GM21360 (cell line): ENCODE measurements around the gene MUC5B.
"Not testable (repeated sequence)": the region's sequence is repeated elsewhere in the genome, so short reads cannot be mapped to it uniquely, and the experiment has no call there.

Experiments used
- ATAC-seq: cut with Tn5 transposase; IDR thresholded peaks from one replicate; pipeline ENCODE4 v1.9.1; 2021; ENCODE audit warnings: mild to moderate bottlenecking, moderate library complexity; ENCODE audit not compliant: unreplicated experiment

MUC5B gene

DNA sequence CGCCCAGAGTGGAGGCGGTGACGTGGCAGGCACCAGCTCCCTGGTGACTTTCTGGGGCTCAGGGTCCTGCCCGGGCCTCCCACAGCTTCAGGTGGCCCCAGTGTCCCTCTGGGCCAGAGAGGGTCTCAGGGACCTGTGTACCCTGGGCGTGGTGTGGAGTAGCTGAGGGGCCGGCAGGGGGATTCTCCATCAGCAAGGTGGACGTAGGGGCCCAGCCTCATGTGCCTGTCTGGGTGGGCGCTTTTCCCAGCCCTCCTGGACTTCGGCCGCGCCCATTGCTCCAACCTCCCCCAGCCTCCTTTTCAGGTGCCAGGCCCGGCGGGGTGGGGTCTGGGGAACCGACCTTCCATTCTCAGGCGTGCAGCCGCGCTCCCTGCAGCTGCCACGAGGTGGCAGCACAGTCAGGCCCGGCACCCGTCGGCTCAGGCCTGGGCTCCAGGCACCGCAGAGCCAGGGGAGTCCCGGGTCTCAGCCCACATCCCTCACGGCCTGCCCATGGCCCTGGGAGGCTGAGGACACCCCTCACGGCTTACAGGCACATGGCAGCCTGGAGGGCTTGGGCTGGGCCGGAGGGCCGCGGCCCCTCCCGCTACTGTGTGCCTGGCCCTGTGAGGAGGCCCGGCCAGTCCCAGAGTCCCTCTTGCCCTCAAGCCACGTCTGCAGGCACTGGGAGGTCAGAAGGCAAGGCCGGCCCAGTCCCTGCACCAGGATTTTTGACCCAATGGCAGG is 19.9 kb upstream of the MUC5B start:
- no peak for ATAC-seq

DNA sequence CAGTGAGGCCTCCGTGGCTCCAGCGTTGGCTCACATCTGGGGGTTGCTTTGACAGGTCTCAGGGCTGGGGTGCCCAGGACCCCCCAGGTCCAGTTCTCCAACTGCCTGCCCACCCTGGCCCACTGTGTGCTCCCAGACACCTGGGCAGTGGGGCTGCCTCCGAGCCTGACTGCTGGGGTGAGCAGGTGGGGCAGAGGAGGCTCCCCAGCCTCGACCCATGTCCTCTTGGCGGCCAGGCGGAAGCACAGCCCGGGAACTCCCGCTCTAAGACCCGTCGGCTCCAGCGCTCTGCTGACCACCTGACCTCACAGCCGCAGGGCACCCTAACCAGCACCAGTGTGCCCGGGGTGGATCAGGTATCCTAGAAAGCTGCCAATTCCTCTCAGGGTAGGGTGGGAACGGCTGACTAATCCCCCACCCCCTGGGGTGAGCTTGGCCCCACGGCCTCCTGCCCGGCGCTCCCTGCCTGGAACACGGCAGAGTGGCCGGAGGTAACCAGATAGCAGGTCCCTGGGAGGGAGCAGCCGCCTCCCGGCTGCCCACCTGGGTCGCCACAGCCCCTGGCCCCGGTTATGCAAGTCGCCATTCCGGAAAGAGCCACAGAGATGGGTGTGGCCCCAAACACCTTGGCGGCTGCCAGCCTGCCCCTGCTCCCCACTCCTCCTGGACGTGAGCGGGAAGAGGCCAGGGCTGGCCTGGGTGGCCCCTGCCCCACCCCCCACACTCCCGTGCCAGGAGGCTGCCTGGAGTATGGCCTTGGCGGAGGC is 19.2 kb upstream of the MUC5B start:
- ATAC-seq: no peak

DNA sequence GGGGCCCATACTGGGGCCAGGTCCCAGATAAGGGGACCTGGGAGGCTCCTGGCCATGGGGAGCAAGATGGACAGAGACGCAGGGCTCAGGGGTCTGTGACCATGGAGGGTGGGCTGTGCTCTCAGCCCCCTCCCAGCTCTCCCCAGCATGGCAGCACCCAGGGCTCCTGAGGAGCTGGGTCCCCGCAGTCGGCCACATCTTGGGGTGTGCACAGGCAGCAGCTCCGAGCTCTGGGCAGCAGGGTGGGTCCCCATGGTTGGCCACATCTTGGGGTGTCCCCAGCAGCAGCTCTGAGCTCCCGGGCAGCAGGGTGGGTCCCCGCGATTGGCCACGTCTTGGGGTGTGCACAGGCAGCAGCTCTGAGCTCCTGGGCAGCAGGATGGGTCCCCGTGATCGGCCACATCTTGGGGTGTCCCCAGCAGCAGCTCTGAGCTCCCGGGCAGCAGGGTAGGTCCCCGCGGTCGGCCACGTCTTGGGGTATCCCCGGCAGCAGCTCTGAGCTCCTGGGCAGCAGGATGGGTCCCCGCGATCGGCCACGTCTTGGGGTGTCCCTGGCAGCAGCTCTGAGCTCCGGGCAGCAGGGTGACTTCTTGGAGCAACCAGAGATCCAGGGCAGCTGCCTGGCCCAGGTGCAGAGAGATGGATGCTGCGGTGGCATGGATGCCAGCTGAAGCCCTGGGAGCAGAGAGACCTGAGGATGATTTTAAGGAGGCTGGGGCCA is 18.3 kb upstream of the MUC5B start:
- no peak for ATAC-seq

DNA sequence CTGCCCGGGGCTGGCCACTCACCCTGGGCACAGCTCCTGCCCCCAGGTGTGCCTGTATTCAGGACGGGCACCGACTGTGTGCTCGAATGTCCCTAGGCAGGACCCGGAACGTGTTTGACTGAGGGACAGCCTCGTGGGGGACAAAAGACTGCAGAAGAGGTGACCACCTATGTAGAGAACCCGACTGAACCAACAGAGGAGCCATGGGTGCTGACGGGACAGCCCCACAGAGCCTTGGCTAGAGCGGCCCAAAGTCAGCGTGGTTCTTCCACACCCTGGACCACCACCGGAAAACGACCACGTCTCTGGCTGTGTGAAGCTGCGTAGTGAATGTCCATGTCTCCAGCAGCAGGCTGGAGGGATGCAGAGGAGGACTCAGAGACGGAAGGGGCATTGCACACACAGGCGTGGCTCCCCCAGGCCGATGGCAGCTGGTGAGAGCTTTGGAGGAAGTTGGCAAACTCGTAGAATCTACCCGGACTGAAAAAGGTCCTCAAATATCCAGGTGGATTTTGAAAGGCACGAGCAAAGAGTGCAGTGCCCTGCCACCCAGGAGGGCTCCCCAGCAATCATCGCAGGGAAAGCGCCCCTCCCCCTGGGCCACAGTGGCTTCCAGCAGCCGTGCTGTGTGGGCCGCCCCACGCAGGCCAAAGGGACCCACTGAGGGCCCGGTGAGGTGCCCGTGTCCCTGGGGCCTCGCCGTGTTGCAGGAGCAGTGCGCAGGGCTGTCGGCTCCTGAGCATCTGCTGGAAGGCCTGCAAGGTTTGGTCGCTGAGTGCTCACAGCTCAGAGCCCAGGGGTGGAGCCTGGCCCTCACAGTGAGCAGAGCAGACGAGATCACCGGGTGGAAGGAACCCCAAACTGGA is 17.5 kb upstream of the MUC5B start:
- no peak for ATAC-seq

DNA sequence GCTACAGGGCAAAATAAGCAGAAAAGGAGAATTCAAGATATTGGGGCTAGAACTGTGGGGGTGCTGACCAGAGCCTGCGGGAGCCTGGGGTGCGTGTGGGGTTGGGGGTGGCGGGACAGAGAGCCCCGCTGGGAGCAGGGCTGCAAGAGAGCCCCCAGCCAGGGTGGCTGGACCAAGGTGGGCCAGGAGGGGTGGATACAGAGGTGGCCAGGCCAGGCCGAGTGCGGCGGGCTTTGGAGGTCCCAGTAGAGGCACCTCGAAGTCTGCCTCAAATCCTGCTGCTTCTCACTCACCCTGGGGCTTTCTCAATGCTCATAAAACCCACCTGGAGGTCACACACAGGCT is 16.9 kb upstream of the MUC5B start:
- no peak for ATAC-seq

DNA sequence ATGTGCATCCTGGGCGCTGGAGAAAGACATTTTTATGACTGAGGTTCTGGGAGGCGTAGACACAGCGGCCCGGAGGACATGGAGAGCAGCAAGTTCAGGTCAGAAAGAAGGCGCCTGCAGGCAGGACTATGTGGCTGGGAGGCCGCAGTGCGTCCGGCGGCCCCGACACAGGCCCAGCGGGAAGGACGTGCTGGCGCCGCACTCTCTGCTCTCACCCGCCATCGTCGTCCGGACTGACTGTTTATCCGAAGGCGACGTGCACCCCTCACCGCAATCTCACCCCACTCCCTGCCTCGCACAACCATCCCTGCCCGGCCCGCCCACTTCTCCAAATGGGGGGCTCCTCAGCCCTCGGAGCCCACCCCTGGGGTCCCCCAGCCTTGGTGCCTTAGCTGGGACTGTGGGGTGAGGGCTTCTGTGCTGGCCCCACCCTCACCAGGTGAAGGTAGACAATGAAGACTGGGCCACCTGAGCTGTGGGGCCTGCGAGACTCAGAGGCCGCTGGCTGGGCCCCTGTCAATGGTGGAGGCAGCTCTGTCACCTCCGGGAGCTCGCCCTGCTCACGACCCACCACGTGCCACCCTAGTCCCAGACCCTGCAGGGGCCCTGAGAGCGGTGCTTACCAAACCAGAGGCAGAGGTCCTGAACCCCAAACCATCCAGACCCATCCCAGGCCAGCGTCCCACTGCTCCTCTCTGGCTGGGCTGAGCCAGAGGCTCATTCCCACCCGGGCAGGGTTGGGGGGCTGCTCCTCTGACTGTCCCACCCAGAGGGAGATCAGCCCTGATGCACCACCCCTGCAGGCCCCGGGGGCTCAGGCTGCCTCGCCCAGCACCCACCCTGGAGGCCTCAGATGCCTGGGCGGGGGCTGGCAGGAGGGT is 16.2 kb upstream of the MUC5B start:
- ATAC-seq: no peak

DNA sequence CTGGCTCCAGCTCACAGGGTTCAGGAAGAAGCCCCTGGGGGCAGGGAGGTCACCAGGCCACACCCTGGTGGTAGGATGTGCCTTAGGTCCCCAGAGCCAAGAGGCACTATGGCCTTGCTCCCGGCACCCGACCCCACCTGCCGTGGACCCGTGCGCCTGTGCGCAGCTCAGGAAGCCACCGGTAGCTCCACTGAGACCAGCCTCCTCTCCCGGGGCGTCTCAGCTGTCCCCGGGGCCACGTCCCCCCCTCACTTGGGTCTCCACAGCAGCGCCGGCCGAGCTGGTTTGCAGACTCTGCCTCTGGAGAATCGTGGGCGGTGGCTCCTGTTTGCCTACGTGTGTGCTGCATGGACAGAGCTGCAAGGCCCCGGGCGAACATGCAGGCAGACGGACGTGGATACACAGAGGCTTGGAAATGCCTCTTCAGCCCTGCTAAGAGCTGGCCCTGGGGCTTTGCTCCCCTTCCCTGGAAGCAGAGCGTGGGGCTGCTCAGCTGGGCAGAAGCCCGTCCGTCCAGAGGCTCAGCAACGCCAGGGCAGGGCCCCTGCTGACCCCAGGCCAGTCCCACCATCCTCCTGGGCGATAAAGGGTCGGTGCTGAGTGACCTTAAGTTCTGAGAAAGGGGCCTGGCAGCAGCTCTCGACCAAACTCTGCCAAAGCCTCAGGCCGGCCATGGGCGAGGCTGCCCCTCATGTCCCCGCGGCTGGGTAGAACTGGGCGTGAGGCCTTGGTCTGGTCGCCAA is 15.3 kb upstream of the MUC5B start:
- no peak for ATAC-seq

DNA sequence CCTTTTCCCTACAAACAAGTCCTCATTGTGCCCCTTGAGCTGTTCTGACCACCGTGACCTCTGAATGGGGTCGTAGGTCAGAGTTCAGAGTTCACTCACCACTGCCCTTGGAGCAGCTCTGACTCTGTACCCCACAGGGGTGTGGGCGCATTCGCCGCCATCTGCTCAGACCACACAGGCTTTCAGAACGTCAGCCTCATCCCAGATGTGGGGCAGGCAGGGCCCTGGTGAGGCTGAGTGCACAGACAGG is 14.8 kb upstream of the MUC5B start:
- ATAC-seq: no peak

DNA sequence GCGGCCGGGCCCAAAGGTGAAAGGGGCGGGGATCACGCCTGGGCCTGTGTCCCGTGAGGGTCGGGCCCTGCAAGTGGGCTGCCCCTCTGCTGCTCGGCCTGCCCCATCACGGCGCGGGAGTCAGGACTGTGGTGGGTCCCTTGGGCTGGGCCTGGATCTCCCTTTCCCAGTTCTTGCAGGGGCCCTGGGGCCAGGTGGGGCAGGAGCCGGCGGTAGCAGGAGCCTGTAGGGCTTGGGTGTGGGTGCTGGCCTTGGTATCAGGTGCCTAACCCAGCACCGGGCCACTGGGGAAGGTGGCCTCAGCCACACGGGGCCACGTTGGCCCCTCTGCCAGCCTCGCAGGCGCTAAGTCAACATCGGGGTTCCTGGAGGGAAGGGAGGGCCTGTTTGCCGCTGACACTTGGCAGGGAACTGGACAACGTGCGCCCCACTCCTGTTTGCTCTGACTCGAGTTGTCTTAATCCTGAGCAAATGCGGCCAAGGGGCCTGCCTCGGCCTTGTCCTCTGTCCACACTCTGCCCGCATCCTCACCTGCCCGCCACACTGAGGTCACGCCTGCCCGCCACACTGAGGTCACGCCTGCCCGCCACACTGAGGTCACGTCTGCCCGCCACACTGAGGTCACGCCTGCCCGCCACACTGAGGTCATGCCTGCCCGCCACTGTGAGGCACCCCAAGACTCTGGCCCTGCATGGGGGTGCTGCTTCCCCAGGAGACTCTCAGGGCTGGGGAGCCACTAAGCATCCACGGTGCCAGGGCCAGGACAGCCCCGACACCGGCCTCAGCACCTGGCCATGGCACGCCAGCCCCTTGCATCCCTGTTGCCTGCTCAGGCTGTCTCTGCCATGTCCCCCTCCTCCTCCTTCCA is 14.2 kb upstream of the MUC5B start:
- ATAC-seq: no peak

DNA sequence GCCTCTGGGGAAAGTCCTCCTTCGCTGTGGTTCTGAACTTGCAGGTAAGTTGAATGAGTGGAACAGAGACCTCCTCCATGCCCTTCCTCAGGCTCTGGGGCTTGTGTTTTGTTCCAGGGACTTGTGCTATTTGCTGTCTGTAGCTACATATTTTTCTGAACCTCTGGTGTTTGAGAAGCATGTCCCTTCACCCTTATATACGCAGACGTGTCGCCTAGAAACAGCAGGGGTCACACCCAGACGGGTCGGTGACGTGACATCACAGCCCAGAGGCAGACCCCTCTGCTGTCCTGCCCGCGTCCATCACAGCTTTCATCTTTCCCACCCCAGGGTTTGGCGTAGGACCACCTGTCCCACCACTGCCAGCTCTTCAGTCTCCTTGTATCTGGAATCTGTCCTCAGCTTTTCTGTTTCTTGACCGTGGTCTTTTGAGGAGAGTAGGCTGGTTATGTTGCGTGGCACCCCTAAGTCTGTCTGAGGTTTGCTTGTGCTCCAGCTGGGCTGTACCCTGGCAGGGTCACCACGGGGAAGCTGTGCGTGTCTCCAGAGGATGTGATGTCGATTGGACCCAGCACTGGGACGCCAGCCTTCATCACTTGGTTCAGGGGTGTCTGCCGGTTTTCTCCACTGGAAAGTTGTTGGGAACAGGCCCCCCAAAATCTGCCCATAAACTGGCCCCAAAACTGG is 13.4 kb upstream of the MUC5B start:
- no peak for ATAC-seq

DNA sequence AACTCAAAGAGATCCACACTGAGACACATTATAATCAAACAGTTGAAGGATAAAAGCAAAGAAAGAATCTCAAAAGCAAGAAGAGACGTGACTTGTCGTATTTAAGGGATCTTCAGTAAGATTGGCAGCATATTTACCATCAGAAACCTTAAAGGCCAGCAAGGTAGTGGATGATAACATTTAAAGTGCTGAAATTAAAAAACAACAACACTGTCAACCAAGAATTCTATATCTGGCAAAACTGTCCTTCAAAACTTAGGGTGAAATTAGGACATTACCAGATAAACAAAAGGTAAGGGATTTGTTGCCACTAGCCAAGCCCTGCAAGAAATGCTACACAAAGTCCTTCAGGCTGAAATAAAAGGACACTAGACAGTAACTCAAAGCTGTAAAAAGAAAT is 11.0 kb upstream of the MUC5B start:
- ATAC-seq: no peak

DNA sequence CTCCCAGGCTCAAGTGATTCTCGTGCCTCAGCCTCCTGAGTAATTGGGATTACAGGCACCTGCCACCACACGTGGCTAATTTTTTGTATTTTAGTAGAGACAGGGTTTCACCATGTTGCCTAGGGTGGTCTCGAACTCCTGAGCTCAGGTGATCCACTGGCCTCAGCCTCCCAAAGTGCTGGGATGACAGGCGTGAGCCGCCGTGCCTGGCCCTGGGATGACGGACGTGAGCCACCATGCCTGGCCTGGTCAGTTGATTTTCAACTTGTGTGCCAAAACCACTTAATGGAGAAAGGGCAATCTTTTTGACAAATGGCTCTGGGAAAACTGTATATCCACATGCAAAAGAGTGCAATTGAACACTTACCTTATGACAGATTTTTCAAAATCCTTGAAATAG is 7.0 kb upstream of the MUC5B start:
- ATAC-seq: not testable (repeated sequence)

DNA sequence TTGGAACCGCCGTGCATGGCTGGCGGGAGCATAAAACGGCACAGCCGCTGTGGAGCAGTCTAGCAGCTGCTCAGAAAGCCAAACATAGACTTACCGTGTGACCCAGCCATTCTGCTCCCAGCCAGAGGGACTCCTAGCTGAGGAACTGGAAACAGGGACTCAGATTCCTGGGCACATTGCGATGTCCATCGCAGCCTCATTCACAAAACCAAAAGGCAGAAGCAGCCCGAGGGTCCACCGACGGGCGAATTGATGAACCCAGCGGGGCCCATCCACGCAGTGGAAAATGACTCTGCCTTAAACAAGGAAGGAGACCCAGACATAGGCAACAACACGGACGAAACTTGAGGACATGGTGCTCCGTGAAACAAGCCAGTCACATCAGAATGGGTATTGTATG is 5.7 kb upstream of the MUC5B start:
- ATAC-seq: no peak

DNA sequence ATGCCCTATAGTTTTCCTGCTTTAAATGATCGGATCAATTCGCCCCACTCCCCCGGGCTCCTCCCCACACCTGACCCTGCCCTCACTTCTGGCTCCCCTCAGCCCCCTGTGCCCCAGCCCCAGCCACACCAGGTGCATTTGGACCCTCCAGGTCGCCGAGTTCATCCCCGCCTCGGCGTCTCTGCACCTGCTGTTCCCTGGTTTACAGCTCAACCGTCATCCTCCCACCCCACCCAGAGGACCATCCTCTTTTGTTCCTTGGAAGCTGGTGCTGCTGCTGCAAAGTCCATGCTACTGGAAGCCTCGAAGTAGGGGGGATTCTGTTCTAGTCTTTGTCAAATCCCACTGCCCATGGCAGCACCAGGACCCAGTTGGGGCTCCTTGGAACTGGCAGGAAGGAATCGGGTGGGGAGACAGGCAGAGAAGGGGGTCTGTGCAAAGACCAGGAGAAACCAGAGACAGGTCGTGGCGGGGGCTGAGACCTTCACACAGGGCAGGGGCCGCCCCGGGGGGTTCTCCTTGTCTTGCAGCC is 4.5 kb upstream of the MUC5B start:
- no peak for ATAC-seq

DNA sequence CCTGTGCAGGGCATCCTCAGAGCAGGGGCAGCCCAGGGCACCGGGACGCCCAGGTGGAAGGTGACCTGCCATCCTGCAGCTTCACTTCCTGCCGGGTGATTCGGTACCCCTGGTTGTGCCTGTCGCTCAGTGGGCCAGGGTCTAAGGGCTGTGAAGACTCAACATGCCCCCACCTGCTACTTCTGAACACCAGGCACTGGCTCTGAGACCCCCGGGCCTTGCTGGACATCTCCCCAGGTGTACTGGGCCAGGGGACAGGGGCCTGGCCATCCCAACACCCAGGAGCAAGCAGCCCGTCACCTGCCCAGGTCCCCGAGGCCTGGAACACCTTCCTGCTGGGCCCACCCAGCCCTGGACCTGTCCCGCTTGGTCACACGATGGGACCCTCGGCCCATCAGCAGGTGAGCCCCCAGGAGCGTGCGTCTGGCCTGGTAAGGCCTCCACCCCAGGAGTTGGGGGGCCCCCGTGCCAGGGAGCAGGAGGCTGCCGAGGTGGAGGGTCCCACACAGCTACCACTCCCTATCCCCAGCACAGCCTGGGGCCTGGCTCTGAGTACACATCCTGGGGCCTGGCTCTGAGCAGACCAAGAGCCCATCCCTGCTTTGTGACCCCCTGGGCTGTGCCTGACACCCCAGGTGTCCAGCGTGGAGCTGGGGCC is 3.9 kb upstream of the MUC5B start:
- no peak for ATAC-seq

DNA sequence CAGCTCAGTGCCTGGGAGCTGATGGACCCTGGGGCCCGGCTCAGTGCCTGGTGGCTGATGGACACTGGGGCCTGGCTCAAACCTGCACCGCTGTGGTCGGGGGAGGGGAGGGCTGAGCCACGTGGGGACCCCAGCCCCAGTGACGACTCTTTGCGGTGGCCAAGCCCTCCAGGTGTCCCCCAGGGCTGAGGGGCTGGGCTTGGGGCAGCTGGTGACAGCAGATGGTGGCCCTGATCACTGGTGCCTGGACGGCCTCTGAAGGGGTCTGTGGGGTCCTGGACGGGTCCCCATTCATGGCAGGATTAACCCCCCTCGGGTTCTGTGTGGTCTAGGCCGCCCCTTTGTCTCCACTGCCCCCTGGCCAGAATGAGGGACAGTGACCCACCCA is 3.4 kb upstream of the MUC5B start:
- ATAC-seq: no peak
